Stomach (tissue), 4 donors: Measurements from ENCODE around the gene GNE.

ENCODE experiments used
- POLR2A ChIP-seq, 4 donors: fragments of 450-650 bp; IDR thresholded peaks; one replicate each; pipeline ENCODE4 v1.6.1; 2016; ENCODE audit warnings: antibody characterized with exemption in 4 of 4, control low read depth in 2 of 4, mild to moderate bottlenecking in 1 of 4, moderate library complexity in 1 of 4
- TF ChIP-seq, protein P1 (sequence below), 7 experiments: fragments of 450-650 bp in 4 of 7; fragments of 200-600 bp in 3 of 7; sonication (generic) in 3 of 7; IDR thresholded peaks; one replicate each; pipeline ENCODE4 v1.5.1; 2016 to 2019; ENCODE audit warnings: antibody characterized with exemption in 7 of 7, control low read depth in 2 of 7, mild to moderate bottlenecking in 1 of 7

DNA sequence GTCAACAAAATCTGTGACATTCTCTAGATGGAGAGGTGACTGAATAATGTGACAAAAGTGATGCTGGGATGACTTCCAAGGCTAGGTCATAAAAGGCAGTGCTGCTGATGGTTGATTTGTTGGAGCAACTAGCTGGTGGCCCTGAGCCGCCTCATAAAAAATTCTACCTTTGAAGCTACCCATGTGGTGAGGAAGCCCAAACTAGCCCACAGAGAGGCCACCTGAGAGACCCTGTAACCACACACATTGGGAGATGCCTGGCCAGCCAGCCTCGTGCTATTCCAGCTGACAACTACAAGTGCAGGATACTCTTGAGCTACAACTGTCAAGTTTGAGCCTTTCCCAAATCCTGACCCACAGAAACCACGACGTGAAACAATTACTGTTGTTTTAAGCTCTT lies 44.9 kb downstream of the GNE start:
- no peak for TF ChIP-seq POLR2A (IDR thresholded peaks at IDR 0.05)
- TF ChIP-seq, protein P1, sequence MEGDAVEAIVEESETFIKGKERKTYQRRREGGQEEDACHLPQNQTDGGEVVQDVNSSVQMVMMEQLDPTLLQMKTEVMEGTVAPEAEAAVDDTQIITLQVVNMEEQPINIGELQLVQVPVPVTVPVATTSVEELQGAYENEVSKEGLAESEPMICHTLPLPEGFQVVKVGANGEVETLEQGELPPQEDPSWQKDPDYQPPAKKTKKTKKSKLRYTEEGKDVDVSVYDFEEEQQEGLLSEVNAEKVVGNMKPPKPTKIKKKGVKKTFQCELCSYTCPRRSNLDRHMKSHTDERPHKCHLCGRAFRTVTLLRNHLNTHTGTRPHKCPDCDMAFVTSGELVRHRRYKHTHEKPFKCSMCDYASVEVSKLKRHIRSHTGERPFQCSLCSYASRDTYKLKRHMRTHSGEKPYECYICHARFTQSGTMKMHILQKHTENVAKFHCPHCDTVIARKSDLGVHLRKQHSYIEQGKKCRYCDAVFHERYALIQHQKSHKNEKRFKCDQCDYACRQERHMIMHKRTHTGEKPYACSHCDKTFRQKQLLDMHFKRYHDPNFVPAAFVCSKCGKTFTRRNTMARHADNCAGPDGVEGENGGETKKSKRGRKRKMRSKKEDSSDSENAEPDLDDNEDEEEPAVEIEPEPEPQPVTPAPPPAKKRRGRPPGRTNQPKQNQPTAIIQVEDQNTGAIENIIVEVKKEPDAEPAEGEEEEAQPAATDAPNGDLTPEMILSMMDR (IDR thresholded peaks at IDR 0.05): no peak
